ENCODE results near the gene DNER.
"Not testable (repeated sequence)": the region's sequence is repeated elsewhere in the genome, so short reads cannot be mapped to it uniquely, and the experiment has no call there.

The DNER gene

GRCh38 chr2:229521576-229521975, 192.8 kb downstream of the DNER start:
- H3K4me3 Mint-ChIP-seq = no peak overlapping the region
- no peaks in the 10 kb centered on the region for H3K36me3 Mint-ChIP-seq (ENCODE audit: low read depth)
- no peak overlapping the region for H3K27ac Mint-ChIP-seq
- H3K27me3 Mint-ChIP-seq = peaks cover 6% of the 10 kb centered on the region
- intact Hi-C loops (cut with micrococcal nuclease) = no loop called here
- peaks cover 5% of the 10 kb centered on the region for H3K4me1 Mint-ChIP-seq (ENCODE audit: low read depth)
- no peaks in the 10 kb centered on the region for H3K9me3 Mint-ChIP-seq

DNA sequence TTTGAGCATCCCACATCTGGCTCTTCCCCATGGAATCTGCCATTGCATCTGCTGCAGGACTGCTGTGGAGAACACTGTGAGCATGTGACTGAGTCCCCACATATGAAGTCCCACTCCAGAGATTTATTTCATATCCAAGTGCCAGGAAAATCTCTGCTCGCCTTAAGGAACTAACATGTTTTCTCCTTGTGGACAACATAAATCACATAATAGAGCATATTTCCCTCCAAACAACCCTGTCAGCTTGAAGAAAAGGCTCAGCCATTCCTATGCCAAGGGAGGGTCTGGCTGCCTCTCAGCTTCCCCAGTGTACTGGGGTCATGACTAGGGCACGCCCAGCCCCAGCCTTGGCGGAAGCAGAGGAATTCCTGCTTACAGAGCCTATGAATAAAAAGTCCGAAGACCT, 193.7 kb downstream of the DNER start:
- Mint-ChIP-seq H3K4me3 (no peak overlapping the region), H3K36me3 (ENCODE audit: low read depth) (no peaks in the 10 kb centered on the region), H3K27ac (no peak overlapping the region), H3K9me3 (no peaks in the 10 kb centered on the region), H3K4me1 (ENCODE audit: low read depth) (peaks cover 5% of the 10 kb centered on the region), H3K27me3 (peaks cover 6% of the 10 kb centered on the region)
- intact Hi-C loops (cut with micrococcal nuclease) = no loop called here

DNA sequence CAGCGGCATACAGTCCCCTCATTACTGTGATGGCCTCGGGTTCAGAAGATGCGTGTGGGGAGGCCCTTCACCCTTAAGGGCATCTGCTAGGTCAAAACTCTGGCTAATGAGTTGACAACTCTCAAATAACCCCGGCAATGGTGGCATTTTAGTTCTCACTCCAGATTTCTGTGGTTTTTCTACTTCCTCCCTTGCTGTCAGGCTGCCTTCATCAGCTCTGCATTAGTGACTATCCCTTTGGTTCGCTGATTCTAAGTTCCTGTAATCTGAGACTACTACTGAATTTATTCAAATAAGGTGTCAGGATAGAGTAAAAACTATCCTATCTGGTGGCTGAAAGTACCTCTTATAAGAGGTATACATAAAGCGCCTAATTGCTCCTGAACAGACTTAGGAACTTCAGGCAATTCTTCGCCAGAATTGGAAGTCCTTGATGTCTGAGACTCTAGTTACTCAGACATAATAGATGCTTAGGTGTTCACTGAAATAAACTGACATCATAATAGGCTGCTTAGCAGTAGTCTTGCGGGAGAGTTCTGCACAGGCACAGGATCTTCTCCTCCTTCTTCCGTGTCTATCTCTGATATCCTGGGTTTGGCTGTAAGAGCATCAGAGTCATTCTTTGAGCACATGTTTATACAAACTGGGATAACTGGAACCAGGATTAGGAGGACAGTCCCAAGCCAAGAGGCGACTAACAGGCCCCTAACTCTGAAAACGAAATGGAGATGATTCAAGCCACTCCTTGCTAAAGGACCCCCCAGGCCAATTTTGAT, 194.5 kb downstream of the DNER start:
- no peak overlapping the region for H3K4me3 Mint-ChIP-seq
- no peak overlapping the region for H3K27ac Mint-ChIP-seq
- no peaks in the 10 kb centered on the region for H3K36me3 Mint-ChIP-seq (ENCODE audit: low read depth)
- H3K4me1 Mint-ChIP-seq (ENCODE audit: low read depth) = peaks cover 5% of the 10 kb centered on the region
- H3K27me3 Mint-ChIP-seq = peaks cover 6% of the 10 kb centered on the region
- intact Hi-C loops (cut with micrococcal nuclease) = no loop called here
- H3K9me3 Mint-ChIP-seq = no peaks in the 10 kb centered on the region

GRCh38 chr2:229514273-229514895, 200.0 kb downstream of the DNER start:
- intact Hi-C loops (cut with micrococcal nuclease) = no loop called here
- Mint-ChIP-seq H3K9me3 (no peaks in the 10 kb centered on the region), H3K4me3 (no peak overlapping the region), H3K4me1 (ENCODE audit: low read depth) (peaks cover 2% of the 10 kb centered on the region), H3K36me3 (ENCODE audit: low read depth) (no peaks in the 10 kb centered on the region), H3K27me3 (no peaks in the 10 kb centered on the region), H3K27ac (no peak overlapping the region)

DNA sequence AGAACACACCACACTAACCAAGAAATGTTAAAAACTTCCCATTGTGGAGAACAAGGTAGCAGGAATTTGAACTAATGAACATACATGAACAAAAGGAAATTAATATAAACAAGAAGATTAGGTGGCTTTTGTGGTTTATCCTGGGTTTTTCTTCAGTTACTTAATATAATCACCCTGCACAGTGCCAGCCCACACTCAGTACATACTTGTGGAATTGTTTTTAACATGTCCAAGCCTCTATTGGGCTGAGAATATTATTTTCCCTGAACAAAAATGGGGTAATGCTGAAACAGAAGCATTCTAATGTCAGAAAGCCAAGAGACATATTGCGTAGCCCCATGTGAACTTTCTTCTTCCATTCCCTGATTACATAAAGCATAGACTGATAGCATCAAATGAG, 202.8 kb downstream of the DNER start:
- no peak overlapping the region for H3K27ac Mint-ChIP-seq
- no peaks in the 10 kb centered on the region for H3K4me1 Mint-ChIP-seq (ENCODE audit: low read depth)
- peaks cover 3% of the 10 kb centered on the region for H3K27me3 Mint-ChIP-seq
- no peaks in the 10 kb centered on the region for H3K9me3 Mint-ChIP-seq
- no peak overlapping the region for H3K4me3 Mint-ChIP-seq
- intact Hi-C loops (cut with micrococcal nuclease) = no loop called here
- no peaks in the 10 kb centered on the region for H3K36me3 Mint-ChIP-seq (ENCODE audit: low read depth)

DNA sequence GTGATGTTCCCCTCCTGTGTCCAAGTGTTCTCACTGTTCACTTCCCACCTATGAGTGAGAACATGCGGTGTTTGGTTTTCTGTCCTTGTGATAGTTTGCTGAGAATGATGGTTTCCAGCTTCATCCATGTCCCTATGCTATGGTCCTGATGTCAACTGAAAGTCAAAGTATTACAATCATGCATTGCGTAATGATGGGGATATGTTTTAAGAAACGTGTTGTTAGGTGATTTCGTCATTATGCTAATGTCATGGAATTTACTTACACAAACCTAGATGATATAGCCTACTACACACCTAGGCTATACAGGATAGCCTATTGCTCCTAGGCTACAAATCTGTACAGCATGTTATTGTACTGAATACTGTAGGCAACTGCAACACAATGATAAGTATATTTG, 207.7 kb downstream of the DNER start:
- H3K4me3 Mint-ChIP-seq; H3K4me1 Mint-ChIP-seq (ENCODE audit: low read depth); H3K9me3 Mint-ChIP-seq; intact Hi-C loops (cut with micrococcal nuclease); H3K27me3 Mint-ChIP-seq; H3K27ac Mint-ChIP-seq; H3K36me3 Mint-ChIP-seq (ENCODE audit: low read depth): not testable (repeated sequence)

- Mint-ChIP-seq H3K36me3 (ENCODE audit: low read depth) (no peaks in the 10 kb centered on the region), H3K4me3 (no peak overlapping the region), H3K9me3 (peaks cover 18% of the 10 kb centered on the region), H3K4me1 (ENCODE audit: low read depth) (no peaks in the 10 kb centered on the region), H3K27me3 (no peaks in the 10 kb centered on the region), H3K27ac (no peak overlapping the region)
- intact Hi-C loops (cut with micrococcal nuclease) = no loop called here
These were observed 213.1 kb downstream of the DNER start for GRCh38 chr2:229501051-229501794.

GRCh38 chr2:229492034-229492433, 222.3 kb downstream of the DNER start:
- Mint-ChIP-seq H3K27me3 (no peaks in the 10 kb centered on the region), H3K4me3 (no peak overlapping the region), H3K4me1 (ENCODE audit: low read depth) (no peaks in the 10 kb centered on the region), H3K9me3 (peaks cover 17% of the 10 kb centered on the region), H3K27ac (no peak overlapping the region), H3K36me3 (ENCODE audit: low read depth) (no peaks in the 10 kb centered on the region)
- intact Hi-C loops (cut with micrococcal nuclease) = no loop called here

- Mint-ChIP-seq H3K9me3 (peaks cover 17% of the 10 kb centered on the region), H3K36me3 (ENCODE audit: low read depth) (no peaks in the 10 kb centered on the region), H3K27ac (no peak overlapping the region), H3K27me3 (peaks cover 3% of the 10 kb centered on the region), H3K4me1 (ENCODE audit: low read depth) (no peaks in the 10 kb centered on the region), H3K4me3 (no peak overlapping the region)
- intact Hi-C loops (cut with micrococcal nuclease) = no loop called here
These were observed 224.2 kb downstream of the DNER start for GRCh38 chr2:229490167-229490566.

- intact Hi-C loops (cut with micrococcal nuclease) = no loop called here
- Mint-ChIP-seq H3K27ac (no peak overlapping the region), H3K4me1 (ENCODE audit: low read depth) (no peaks in the 10 kb centered on the region)
These were observed 225.3 kb downstream of the DNER start for GRCh38 chr2:229489016-229489415.

DNA sequence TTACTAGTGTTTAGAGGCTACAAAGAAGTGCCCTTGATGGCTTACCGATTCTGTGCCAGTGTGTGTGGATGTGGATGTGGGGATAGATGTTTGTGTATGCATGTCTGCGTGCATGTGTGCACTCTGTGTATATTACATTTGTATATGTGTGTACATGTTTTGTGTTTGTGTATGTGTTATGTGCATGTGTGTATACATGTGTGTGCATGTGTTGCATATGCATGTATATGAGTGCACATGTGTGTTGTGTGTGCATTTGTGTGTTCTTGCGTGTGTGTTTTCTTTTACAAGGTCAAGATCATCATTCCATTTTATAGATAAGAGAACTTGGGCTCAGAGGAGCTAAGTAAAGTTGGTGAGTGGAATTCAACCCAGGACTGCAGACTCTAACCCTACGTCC, 226.1 kb downstream of the DNER start:
- no peak overlapping the region for H3K27ac Mint-ChIP-seq
- peaks cover 3% of the 10 kb centered on the region for H3K27me3 Mint-ChIP-seq
- no peaks in the 10 kb centered on the region for H3K4me1 Mint-ChIP-seq (ENCODE audit: low read depth)
- peaks cover 17% of the 10 kb centered on the region for H3K9me3 Mint-ChIP-seq
- intact Hi-C loops (cut with micrococcal nuclease) = no loop called here
- H3K4me3 Mint-ChIP-seq = no peak overlapping the region
- no peaks in the 10 kb centered on the region for H3K36me3 Mint-ChIP-seq (ENCODE audit: low read depth)

More at GRCh38 chr2:229489016-229489415, 225.3 kb downstream of the DNER start:
- no peaks in the 10 kb centered on the region for H3K36me3 Mint-ChIP-seq (ENCODE audit: low read depth)
- peaks cover 3% of the 10 kb centered on the region for H3K27me3 Mint-ChIP-seq
- H3K4me3 Mint-ChIP-seq = no peak overlapping the region
- peaks cover 17% of the 10 kb centered on the region for H3K9me3 Mint-ChIP-seq

GRCh38 chr2:229486673-229487072, 227.7 kb downstream of the DNER start:
- Mint-ChIP-seq H3K9me3 (peaks cover 17% of the 10 kb centered on the region), H3K27me3 (peaks cover 3% of the 10 kb centered on the region), H3K36me3 (ENCODE audit: low read depth) (no peaks in the 10 kb centered on the region), H3K4me1 (ENCODE audit: low read depth) (no peaks in the 10 kb centered on the region), H3K4me3 (no peak overlapping the region), H3K27ac (no peak overlapping the region)
- intact Hi-C loops (cut with micrococcal nuclease) = no loop called here

GRCh38 chr2:229485857-229486256, 228.5 kb downstream of the DNER start:
- Mint-ChIP-seq H3K4me3 (no peak overlapping the region), H3K36me3 (ENCODE audit: low read depth) (no peaks in the 10 kb centered on the region), H3K9me3 (peaks cover 17% of the 10 kb centered on the region), H3K27ac (no peak overlapping the region), H3K4me1 (ENCODE audit: low read depth) (no peaks in the 10 kb centered on the region), H3K27me3 (peaks cover 3% of the 10 kb centered on the region)
- intact Hi-C loops (cut with micrococcal nuclease) = no loop called here

DNA sequence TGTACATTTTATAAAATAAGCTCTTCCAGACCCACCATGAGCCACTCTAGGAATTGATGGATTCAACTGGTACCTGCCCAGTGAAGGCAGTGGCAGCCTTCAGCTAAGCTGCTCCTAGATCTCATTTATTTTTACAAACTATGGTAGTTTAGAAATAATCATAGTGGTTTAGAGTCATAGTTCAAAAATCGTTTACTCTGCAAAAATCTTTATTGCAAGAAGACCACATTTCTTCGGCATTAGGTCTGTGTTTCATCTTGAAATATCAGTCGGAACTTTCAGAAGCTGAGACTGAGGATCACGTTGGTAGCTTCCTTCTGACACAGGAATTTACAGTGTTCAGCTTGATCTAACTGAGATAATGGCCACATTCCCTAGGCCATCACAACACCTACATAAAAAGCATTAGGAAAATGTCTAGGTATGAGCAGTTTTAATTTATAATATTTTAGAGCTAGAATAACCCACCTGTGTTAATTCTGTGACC, 237.0 kb downstream of the DNER start:
- Mint-ChIP-seq H3K4me3 (no peak overlapping the region), H3K27ac (no peak overlapping the region), H3K9me3 (no peaks in the 10 kb centered on the region), H3K36me3 (ENCODE audit: low read depth) (no peaks in the 10 kb centered on the region), H3K27me3 (peaks cover 9% of the 10 kb centered on the region), H3K4me1 (ENCODE audit: low read depth) (no peaks in the 10 kb centered on the region)
- intact Hi-C loops (cut with micrococcal nuclease) = no loop called here

Data from dendritic cell treated with granulocyte-macrophage colony-stimulating factor and Interleukin-4, amounts not matched to agents 40 ng/mL and 50 ng/mL, for 4 days (primary cell).